HG03457 (cell line): ENCODE measurements around the gene GPSM3.
"Not testable (repeated sequence)": the region's sequence is repeated elsewhere in the genome, so short reads cannot be mapped to it uniquely, and the experiment has no call there.

ENCODE experiments used
- ATAC-seq: cut with Tn5 transposase; IDR thresholded peaks from one replicate; pipeline ENCODE4 v1.9.1; 2021; ENCODE audit warnings: moderate number of reproducible peaks; ENCODE audit not compliant: unreplicated experiment

Gene GPSM3

DNA sequence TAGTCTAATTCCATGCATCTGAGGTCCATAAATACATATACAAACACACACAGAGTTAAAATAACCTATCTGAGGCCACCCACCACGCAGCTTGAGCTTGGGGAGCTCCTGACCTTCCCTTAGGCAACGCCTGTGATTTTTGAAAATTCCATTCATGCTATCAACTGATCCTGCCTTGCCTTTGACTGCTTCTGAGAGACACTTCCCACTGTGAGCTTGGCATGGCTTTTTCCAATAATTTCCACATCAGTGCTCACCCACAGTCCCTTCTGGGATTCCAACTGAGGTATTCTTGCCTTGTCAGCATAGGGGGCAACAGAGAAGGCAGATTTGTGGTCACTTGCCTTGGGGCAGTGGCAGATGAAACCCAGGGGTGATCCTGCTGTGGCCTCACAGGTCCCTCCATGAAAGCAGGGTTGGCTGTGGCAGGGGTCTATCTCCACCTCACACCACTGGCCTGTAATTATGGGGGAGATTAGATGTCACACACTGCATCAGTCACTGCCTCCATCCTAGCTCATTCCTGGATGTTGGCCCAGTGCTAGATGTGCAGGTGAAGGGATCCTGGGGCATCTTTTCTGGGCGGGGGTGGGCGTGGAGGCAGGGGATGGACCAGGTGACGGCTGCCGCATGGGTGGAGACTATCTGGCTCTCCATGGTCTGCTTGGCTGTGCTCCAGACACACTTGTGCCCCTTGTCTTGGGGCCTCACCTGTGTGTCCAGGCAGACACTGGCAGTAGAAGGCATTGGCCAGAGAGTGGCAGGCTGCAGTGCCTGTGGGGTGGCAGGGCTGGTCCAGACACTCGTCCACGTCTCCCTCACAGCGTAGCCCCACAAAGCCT is 11.2 kb upstream of the GPSM3 start:
- no peak for ATAC-seq

DNA sequence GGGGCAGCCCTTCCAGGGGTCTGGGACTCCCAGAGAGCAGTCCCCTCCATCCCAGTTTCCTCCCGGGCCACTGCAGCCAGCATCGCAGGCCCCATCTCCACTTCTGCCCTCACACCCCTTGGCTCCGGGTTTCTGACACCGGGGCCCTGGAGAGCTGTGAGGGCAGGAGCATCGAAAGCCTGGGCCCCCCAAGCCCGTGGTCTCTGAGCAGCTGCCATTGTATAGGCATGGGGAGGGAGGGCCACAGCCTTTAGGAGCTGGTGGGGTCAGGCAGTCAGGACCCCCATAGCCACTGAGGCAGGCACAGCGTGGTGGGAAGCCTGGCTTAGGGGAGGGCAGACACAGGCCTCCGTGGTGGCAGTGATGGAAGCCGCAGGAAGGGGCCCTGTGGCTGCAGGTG is 9.7 kb upstream of the GPSM3 start:
- ATAC-seq: no peak

DNA sequence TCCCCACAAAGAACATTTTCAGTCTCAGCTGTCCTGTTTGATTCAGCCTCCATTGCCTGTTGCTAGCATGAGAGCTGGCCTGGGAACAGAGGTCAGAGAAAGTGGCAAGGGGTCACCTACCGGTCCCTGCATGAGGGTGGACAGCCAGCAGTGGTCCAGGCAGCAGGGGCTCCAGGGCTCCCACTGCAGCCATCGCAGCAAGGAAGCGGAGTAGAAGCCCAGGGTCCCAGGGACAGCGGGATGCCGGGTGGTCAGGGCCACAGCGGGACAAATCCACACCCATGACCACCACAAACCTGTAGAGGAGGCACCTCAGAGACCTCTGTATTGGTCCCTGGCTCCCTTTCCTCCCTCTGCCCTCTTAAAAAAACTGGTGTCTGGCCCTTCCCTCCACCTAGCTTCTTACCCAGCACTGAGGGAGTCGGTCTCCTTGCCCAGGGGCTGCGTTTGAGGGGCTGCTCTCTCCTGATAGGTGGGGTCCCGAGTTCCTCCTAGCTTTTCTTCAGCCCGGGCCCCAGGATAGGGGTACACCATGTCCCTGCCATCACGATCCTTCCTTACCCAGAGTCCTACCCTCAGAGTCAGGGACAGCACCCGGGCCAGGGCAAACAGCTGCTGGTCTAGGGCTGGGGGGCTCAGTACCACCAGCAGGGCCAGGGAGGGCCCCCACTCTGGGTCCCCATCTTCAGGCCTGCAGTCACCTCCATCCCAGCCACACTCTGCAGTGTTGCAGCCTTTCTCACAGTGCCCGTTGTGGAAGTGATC is 8.4 kb upstream of the GPSM3 start:
- ATAC-seq: no peak

DNA sequence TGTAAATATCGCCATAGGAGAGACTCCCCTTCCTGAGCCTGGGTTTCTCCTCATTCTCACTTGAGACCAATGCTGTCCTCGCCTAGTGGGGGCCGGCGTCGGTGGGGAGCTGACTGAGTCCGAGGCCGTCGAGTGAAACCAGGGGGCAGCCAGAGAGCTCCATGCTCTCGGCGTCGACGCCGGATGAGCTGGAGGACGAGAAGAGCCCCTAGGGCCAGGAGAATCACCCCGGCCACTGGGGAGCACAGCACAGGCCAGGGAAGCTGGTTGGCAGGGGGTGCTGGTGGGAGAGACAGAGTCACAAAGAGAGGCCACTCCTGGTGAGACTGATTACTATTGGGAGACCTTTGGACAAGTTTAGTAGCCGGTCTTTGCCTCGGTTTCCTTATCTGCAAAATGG is 6.4 kb upstream of the GPSM3 start:
- ATAC-seq: no peak

DNA sequence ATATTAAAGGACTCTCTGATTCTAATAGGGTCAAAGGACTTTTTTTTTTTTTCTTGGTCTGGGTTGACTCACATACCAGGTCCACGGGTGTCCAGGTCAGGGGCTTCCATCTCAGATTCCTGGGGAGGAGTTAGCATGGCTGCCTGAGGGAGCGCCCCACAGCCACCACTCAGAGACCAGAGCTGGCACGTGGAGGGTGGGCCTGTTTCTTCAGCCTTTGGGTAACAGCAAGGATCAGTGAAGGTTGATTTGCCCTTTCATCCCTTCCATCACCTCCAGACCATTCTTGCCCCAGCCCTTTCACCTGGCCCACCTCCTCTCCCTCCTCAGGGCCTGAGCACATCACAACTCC is 5.9 kb upstream of the GPSM3 start:
- no peak for ATAC-seq

DNA sequence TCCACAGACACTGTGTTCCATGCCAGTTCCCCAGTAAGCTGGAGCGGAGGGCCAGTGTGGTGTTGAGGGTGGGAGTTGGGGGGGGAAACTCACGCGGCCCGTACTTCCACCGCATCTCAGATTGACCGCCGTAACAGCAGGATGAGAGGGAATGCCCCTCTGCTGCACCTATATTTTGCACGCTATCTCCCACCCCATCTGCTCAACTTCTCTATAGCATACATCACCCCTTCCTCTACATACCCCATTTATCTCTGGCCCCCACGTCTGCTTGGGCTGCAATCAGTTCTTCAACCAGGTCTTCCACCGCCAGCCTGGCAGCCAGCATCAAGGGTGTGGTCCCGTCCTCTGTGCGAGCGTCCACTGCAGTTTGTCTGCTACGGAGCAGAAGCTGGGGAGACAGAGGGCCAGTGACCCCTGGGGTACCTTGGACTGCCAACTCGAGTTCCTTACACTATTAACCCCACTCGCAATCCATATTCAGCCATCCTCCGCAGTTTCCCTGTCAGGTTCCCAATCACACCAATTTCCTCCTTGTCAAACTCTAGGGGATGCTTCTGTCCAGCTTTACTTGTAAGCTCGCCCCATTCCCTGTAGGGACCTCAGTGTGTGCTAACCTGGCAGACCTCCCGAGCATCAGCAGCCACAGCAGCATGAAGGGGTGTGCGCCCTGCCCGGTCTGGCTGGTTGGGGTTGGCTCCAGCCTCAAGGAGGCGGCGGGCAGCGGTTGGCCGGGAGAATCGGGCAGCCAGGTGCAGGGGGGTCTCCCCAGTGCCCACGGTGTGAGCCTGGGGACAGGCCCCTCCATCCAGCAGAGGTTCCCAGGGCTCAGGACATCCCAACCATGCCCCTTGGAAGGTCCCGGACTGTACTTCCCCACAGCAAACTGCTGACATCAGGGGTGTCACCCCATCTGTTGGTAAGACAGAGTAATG is 4.5 kb upstream of the GPSM3 start:
- no peak for ATAC-seq

DNA sequence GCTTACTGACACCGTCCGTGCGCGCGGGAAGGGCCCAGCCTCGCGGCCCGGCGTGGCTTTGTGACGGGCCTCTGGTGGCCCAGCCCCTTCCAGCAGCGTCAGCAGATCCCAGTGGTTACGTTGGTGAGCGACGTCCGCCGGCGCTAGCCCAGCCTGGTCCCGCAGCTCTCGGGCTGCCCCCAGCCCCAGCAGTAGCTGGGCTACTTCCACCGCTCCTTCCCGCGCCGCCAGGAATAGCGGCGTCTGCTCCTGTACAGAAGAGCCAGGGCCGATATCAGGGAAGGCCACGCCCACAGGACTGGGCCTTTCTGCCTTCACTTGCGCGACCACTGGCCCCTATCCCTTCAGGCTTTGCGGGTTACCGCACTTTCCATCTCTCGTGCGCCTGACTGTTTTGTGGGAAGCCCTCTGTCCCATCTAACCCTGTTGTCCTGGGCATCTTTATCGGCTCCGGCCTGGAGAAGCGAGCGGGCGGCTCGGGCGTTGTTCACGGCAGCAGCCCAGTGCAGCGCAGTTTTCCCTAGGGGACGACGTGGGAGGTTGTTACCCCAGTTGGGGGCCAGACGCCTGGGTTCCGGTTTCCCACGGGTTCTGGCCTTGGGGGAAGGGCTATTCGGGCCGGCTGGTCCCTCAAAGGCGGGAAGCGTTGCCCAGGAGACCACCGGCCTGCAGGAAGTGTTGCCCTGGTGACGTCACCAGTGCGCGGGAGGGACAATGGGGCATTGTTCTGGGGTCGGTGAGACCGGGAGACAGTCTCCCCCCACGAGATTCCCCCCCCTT is 3.6 kb upstream of the GPSM3 start:
- peak; percentile 72 for ATAC-seq

DNA sequence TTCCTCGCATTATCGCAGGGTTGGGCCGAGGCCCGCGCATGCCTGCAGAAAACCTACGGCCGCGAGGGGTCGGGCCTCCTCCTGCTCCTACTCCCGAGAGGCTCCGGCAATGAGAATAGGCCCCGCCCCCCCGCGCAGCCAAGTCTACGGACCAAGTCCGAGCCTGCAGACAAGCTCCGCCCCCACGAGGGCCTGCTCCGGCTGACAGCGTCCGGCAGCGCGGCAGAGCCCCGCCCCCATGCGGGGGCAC is 3.1 kb upstream of the GPSM3 start:
- ATAC-seq: no peak

DNA sequence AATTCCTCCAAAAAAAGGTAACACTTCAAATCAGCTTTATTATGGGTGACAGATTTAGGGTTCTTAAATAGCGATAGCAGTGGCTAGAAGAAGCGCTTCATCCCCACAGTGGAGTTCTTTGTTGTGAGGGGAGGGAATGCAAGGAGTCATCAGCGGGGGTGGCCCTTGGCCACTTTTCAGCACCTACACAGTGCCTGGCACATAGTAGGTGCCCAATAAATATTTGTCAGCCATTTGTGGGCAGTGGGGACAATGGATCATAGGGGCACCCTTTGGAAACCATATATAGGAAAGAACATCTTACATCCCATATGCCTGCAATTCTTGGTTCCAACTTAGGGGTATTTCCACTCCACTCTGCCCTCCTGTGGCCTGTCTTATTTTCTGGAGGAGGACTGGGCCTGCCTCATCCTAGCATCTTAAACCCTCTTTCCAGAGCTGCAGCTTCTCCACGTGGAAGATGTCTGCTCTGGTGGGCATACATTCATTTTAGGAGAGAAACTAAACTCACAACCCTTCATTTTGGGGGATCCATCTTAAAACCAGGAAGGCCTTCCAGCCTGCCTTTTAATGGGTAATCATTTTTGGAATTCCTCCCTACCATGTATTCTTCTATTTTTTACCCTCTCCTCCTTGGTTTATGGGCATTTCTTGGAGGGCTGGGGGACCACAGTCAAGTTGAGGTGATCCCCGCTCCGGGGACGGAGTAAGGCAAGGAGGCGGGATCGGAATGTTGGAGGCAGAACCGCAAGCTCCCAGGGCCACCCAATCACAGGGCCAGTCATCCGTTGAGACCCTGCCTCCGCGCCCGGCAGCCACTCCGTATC is 2.6 kb upstream of the GPSM3 start:
- peak; percentile 60 for ATAC-seq

DNA sequence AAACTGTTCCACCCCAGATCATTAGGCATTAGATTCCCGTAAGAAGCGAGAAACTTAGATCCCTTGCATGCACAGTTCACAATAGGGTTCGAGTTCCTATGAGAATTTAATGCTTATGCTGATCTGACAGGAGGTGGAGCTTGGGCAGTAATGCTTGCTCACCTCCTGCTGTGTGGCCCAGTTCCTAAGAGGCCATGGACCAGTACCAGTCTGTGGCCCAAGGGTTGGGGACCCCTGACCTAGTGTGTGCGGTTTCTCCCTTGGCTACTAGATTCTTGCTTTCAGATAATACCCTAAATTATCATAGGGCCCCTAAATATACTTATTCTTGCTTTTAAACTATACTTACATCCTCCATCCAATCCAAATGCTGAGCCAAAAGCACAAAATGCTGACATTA is 1.9 kb upstream of the GPSM3 start:
- no peak for ATAC-seq

DNA sequence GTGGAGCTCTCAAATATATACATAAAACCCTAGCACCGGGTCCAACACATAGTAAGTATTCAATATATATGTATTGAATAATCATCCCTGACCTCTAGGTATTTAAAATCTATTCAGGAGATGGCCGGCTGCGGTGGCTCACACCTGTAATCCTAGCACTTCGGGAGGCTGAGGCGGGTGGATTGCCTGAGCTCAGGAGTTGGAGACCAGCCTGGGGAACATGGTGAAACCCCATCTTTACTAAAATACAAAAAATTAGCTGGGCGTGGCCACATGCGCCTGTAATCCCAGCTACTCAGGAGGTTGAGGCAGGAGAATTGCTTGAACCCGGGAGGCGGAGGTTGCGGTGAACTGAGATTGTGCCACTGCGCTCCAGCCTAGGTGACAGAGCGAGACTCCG is 653 bp upstream of the GPSM3 start:
- not testable (repeated sequence) for ATAC-seq

DNA sequence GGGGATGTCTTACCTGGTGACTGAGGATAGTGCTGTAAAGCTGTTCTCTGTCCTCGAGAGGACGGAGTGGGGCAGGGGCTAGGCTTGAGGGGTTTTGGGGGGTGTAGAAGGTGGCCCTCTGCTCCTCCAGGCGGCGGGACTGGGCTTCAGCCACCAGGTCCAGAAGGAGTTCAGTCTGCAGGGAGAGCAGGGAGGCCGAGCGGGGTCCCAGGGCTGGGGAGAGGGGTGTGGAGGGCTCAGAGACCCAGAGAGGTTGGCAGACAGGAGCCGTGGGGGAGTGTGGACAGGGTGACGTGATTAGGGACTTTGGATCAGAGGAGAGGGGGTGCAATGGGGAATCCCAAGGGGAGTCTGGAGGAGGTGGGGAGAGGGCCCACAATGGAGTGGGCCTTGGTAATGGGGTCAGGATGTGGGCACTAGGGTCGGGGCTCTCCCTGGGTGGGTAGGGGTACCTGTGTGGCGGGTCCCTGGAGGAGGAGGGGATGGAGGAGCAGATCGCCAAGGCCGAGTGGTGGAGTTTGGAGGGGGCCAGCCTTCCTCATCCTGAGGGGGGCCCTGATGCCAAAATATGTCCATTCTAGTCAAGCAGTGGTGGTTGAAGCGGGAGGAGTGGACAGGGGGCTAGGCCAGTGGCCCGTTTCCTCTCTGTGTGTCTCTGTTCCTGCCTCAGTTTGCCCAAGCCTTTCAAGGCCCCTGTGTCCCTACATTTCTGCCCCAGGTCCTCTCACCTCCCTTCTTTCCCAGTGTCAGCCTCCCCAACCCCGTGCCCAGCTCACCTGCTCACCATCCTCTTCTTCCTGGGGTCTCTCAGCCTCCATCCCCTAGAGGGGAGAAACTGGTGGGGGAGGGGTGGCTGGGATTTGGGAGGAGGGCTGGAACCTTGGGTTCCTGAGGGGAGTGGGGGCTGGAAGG is 491 bp downstream of the GPSM3 start:
- ATAC-seq: no peak

DNA sequence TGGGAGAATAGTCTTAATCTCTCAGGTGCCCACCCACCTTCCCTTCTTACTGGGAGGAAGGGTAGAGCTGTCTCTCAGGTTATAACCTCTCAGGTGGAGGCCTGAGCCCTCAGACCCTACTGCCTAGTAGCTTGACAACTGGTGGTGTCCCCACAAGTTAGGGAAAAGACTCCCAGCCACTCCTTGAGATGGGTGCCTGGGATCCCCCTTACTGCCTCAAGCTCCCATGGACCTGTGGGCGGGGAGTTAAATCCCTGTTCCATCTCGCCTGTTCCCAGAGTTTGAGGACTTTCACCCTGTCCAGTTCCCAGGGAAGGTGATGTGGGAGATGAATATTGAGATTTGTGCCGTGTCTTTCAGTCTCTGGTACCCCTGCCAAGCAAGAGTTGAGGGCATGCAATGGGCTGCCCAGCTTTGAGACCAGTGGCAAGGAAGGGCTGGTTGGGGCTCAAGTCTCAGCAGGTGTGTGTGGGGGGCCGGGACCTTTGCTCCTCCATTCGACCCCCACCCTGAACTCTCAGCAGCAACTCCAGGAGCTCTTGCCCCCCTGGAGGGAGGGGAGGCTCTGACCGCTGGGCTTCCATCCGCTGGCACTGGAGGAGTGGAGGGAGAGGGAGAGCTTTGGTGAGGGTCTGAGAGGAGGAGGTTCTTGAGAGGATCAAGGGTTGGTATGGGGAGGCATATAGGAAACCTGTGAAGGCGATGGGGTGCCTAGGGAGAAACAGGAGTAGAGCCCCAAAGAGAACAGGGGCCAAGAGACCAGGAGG is 1.3 kb downstream of the GPSM3 start:
- ATAC-seq: no peak

DNA sequence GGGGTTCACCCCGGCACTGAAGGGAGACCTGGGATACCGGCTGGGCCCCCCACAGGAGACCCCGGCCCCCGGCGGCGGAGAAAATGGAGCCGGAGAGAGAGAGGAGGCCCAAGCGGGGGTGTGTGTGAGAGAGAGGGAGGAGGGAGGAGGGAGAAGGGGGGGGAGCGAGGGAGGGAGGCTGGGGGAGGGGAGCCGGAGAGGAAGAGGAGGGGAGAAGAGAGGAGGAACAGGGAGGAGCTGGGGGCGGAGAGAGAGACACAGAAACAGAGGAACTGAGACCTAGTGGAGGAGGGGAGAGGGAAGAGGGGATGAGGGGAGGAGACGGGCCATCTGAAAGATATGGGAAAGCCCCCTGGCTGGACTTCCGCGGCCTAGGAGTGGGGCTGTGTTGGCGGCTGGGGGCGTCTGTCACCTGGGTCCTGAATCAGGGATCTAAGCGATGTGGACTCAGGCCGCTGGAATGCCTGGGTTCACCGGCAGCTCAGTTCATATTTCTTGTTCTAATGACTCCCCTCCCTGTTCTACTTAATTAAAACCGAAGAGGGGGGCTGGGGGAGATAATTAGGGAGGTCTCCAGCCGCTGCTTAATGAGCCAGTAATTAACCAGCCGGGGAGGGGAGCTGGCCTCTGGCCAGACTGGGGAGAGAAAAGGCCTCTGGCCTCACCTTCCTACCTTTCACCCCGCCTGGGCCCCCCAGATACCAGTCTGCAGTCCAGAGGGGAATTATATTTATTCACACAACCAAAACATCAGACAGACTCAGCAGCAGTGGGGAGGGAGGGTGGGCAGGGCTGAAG is 2.2 kb downstream of the GPSM3 start, which contains the start of gene PBX2:
Gene PBX2, minus strand, starts transcription at position 149 of the 798 bp plus-strand sequence. CDS start 287 bp downstream, outside the sequence.
- peak; percentile 34 for ATAC-seq

DNA sequence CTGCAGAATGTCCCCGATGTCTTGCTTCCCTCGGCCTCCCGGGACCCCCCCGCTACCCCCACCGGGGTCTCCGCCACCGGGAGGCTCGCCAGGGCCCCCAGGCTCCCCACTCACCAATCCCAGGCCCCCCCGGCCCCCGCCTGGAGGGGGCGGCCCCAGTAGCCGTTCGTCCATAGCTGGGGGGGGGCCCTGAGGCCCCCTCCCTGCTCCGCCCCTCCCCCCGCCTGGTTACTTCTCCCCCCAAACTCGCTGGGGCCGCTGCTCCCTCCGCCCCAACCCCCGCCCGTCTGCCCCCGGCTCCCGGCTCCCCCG is 2.7 kb downstream of the GPSM3 start:
- ATAC-seq: no peak

DNA sequence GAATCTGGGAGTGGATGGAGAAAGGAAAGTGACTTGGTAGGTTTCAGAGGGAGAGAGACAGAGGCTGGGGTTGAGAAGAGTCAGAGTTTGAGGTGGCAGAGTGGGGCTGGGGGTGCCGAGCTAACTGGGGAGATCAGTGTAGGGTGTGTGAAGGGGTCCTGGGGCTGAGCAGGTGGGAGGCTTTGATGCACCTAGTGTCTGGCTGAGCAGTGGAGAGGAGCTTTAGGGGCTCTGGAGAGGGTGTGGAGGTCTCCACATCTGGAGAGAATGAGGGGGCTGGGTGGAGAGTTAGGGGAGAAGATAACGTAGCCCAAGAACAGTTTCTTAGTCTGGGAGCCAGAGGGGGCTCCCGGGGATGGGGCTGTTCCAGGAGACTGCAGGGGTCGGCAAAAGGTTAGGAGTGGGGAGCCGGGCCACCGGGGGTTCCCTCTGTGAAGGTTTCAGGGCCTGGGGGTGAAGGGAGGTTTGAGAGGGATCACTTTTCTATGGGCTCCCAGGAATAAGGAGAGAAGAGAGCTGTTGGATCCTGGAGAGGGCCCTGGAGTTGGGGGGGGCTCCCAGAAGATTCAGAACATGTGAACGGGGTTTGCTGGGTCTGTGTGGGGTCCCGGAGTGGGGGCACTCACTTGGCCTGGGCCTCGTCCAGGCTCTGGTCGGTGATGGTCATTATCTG is 3.2 kb downstream of the GPSM3 start:
- ATAC-seq: no peak
